Measurements from ENCODE around the gene C1QL1. TPM values are rescaled to one million over a fixed set of nuclear protein-coding genes. Genes with fewer than 3 reads are reported as not detected.
A peak's percentile ranks its signal among the peaks of the same experiment; 100 is the strongest.

The C1QL1 gene
- total RNA-seq, 1 donor from 2014 or later: not detected

DNA sequence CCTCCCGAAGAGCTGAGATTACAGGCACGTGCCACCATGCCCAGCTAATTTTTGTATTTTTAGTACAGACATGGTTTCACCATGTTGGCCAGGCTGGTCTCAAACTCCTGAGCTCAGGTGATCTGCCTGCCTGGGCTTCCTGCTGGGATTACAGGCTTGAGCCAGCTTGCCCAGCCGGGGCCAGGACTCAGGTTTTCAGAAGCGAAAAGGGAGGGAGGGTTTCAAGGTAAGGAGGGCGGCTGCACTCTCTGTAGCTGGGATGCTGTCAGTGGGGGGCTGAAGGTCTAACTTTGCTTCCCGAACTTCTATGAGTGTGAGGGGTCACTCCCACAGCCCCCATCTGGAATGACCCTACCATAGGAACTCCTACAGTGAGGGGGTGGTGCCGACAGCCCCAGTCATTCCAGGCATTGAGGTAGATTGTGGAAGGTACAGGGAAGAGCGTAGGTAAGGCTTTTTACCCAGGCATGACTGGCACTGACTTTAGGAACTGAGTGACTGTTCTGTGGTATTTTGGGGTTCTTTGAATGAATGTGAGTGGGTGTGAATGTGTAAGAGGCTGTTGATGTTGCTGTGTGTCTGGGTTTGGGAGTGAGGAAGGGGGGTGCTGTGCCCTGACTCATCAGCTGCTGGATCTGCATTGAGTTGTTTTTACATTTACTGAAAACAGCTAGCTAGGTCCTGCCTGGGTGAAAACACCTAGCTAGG lies 3.8 kb upstream of the C1QL1 start:
- Histone ChIP-seq H3K36me3 (no peaks in the 10 kb centered on the region), H3K4me1 (peaks cover 29% of the 10 kb centered on the region), H3K27me3 (ENCODE audit: low read depth) (peaks cover 53% of the 10 kb centered on the region), H3K9me3 (no peaks in the 10 kb centered on the region), H3K4me3 (no peak overlapping the region), H3K27ac (no peak overlapping the region)
- TF ChIP-seq, protein P1, sequence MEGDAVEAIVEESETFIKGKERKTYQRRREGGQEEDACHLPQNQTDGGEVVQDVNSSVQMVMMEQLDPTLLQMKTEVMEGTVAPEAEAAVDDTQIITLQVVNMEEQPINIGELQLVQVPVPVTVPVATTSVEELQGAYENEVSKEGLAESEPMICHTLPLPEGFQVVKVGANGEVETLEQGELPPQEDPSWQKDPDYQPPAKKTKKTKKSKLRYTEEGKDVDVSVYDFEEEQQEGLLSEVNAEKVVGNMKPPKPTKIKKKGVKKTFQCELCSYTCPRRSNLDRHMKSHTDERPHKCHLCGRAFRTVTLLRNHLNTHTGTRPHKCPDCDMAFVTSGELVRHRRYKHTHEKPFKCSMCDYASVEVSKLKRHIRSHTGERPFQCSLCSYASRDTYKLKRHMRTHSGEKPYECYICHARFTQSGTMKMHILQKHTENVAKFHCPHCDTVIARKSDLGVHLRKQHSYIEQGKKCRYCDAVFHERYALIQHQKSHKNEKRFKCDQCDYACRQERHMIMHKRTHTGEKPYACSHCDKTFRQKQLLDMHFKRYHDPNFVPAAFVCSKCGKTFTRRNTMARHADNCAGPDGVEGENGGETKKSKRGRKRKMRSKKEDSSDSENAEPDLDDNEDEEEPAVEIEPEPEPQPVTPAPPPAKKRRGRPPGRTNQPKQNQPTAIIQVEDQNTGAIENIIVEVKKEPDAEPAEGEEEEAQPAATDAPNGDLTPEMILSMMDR (IDR thresholded peaks at IDR 0.05): no peak
- ATAC-seq (no peak), DNase-seq (no peak)
- intact Hi-C loops (cut with DNase I): no loop called here

DNA sequence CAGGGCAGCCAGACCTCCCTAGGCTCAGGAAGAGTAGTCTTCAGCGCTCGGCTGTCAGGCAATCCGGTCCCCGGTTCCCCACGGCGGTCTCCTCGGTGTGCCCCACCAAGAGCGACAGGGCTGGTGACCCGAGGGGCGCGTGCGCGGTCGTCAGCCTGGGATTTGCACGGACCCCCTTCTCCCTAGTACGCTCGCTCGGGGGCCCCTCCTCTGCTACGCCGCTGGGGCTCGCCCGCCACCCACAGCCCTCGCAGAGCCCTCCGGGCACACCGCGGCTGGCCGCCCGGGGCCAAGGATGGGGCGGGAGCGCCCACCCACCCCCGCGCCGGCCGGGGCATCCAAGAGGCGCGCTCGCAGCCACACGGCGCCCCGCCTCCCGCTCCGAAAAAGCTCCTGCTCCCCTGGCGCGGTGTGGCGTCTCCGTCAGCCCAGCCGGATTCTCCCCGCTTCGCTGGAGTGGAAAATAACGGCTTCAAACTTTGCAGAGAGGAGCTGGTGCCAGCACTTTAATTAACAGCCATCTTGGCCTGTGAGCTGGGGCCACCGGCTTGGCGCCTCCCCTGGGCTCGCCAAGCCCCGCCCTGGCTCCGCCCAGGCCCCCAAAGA lies 2.1 kb upstream of the C1QL1 start:
- no peak overlapping the region for H3K27ac ChIP-seq
- TF ChIP-seq, protein P1 (IDR thresholded peaks at IDR 0.05): no peak
- H3K4me3 ChIP-seq: peak overlapping the region; percentile 44
- ATAC-seq: no peak
- no peaks in the 10 kb centered on the region for H3K9me3 ChIP-seq
- intact Hi-C loops (cut with DNase I): no loop called here
- DNase-seq: no peak
- peaks cover 31% of the 10 kb centered on the region for H3K4me1 ChIP-seq
- H3K27me3 ChIP-seq (ENCODE audit: low read depth): peaks cover 56% of the 10 kb centered on the region
- no peaks in the 10 kb centered on the region for H3K36me3 ChIP-seq

DNA sequence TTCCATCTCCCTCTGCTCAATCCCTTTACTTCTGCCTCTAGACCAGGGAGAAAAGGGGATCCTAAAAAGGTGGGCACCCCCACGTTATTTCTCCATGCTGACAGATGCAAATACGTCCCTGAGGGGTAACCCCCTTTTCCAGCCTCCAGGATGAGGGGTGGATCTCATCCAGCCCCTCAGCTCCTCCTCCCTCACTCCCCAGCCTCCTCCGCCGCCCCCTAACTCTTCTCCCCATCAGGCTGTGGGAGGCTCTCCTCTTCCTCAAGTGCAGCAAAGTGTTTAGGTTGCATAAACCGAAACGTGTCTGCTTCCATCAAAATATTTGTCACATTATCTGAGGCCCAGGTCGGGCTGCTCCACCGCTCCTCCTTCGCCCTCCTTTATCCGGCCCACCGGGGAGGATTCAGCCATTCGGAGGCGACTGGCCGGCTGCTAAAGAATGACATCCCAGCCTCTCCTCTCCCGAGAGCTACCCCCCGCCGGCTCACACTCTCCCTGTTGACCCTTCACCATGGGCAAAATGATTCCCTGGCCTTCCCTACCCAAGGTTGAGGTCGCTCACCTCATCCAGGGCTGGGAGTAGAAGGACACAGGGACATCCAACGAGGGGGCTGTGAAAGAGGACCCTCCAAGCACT lies 1.2 kb upstream of the C1QL1 start:
- Histone ChIP-seq H3K27me3 (ENCODE audit: low read depth) (peaks cover 57% of the 10 kb centered on the region), H3K36me3 (no peaks in the 10 kb centered on the region), H3K9me3 (no peaks in the 10 kb centered on the region), H3K27ac (no peak overlapping the region), H3K4me3 (no peak overlapping the region), H3K4me1 (peaks cover 31% of the 10 kb centered on the region)
- ATAC-seq: no peak
- no peak for DNase-seq
- intact Hi-C loops (cut with DNase I): no loop called here
- TF ChIP-seq, protein P1 (IDR thresholded peaks at IDR 0.05): no peak

DNA sequence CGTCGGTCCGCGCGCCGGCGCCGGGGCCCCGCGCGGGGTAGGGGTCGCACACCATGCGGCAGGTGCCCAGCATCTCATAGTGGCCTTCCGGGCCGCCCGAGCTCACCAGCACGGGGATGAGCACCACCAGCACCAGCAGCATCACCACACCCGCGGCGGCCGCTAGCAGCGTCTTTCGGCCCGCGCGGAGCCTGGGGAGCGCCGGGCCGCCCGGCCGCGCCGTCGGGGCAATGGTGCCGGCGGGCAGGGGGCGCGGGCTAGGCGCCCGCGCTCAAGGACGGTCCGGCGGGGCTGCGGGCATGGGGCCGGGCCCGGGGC lies 237 bp downstream of the C1QL1 start:
- Histone ChIP-seq H3K9me3 (no peaks in the 10 kb centered on the region), H3K36me3 (no peaks in the 10 kb centered on the region), H3K4me1 (peaks cover 31% of the 10 kb centered on the region), H3K27ac (no peak overlapping the region), H3K27me3 (ENCODE audit: low read depth) (peaks cover 67% of the 10 kb centered on the region), H3K4me3 (peak overlapping the region; percentile 8)
- DNase-seq: no peak
- no peak for ATAC-seq
- intact Hi-C loops (cut with DNase I): no loop called here
- TF ChIP-seq, protein P1 (IDR thresholded peaks at IDR 0.05): no peak

DNA sequence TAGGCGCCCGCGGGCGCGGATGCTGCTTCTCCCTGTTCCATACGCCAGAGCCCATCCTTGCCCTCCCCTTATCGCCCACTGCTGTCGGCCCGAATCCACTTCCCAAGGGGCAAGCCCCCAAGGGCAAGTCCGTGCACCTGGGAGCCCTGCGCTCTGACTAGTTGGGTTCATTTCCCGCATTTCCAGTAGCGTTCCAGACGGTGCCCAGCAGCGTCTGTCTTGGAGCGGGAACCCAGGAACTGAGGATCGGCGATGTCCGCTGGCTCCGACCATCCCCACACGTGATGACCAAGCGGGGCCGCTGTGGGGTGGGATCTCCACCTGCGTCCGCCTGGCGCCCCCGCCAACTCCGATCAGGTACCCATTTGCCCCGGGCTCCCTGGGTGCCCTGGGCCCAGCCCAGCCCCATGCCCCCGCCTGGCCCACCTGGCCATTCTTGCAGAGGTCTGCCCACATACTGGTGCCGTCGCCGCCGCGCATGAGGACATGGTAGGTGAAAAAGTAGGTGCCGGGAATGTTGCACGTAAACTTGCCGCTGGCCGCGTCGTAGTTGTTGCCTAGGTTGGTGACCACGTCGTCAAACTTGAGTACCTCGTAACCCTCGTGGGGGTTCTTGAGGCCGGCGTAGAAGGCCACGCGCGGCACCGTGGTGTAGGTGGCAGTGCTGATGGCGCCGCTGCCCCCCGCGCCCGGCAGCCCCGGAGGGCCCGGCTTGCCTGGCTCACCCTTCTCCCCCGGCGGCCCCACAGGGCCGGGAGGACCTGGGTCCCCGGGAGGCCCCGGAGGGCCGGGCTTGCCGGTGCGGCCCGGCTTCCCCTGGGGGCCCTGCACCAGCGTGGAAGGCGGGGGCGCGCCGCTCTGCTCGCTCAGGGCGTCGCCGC lies 837 bp downstream of the C1QL1 start:
- peak overlapping the region; percentile 8 for H3K4me3 ChIP-seq
- ATAC-seq (no peak), DNase-seq (no peak)
- H3K4me1 ChIP-seq: peaks cover 31% of the 10 kb centered on the region
- intact Hi-C loops (cut with DNase I): no loop called here
- no peaks in the 10 kb centered on the region for H3K36me3 ChIP-seq
- H3K27me3 ChIP-seq (ENCODE audit: low read depth): peaks cover 69% of the 10 kb centered on the region
- no peak overlapping the region for H3K27ac ChIP-seq
- no peaks in the 10 kb centered on the region for H3K9me3 ChIP-seq
- TF ChIP-seq, protein P1 (IDR thresholded peaks at IDR 0.05): no peak

Data from lower lobe of right lung (tissue), 2 donors.